ENCODE measurements around the gene VDAC2. TPM values are rescaled to one million over a fixed set of nuclear protein-coding genes. Genes with fewer than 3 reads are reported as not detected.
A peak's percentile ranks its signal among the peaks of the same experiment; 100 is the strongest.

VDAC2 gene
- total RNA-seq, 4 donors from 2014 or later: 118 to 152 (median 138) TPM

DNA sequence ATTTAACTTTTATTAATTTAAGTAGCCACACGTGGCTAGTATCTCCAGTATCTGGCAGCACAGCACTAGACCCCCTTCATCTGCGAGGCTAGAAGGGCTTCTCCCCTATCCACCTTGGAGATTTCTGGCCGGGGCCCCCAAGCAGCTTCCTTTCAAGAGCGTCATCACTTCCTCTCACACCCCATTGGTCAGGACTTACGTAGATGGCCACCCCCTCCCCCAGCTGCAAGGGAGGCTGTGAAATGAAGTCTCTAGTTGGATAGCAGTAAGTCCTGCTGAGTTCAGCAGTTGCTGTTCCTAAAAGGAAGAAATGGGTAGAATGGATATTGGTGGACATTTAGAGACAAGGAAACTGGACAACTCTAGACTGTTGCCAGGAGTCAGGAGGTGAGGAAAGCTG is 59.0 kb downstream of the VDAC2 start:
- Histone ChIP-seq H3K9me3 (no peaks in the 10 kb centered on the region), H3K4me3 (no peak overlapping the region), H3K27me3 (no peaks in the 10 kb centered on the region), H3K27ac (no peak overlapping the region), H3K36me3 (no peaks in the 10 kb centered on the region), H3K4me1 (no peaks in the 10 kb centered on the region)
- TF ChIP-seq, protein P1, sequence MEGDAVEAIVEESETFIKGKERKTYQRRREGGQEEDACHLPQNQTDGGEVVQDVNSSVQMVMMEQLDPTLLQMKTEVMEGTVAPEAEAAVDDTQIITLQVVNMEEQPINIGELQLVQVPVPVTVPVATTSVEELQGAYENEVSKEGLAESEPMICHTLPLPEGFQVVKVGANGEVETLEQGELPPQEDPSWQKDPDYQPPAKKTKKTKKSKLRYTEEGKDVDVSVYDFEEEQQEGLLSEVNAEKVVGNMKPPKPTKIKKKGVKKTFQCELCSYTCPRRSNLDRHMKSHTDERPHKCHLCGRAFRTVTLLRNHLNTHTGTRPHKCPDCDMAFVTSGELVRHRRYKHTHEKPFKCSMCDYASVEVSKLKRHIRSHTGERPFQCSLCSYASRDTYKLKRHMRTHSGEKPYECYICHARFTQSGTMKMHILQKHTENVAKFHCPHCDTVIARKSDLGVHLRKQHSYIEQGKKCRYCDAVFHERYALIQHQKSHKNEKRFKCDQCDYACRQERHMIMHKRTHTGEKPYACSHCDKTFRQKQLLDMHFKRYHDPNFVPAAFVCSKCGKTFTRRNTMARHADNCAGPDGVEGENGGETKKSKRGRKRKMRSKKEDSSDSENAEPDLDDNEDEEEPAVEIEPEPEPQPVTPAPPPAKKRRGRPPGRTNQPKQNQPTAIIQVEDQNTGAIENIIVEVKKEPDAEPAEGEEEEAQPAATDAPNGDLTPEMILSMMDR (IDR thresholded peaks at IDR 0.05): no peak
- no peak for TF ChIP-seq POLR2A (IDR thresholded peaks at IDR 0.05)
- DNase-seq: no peak

DNA sequence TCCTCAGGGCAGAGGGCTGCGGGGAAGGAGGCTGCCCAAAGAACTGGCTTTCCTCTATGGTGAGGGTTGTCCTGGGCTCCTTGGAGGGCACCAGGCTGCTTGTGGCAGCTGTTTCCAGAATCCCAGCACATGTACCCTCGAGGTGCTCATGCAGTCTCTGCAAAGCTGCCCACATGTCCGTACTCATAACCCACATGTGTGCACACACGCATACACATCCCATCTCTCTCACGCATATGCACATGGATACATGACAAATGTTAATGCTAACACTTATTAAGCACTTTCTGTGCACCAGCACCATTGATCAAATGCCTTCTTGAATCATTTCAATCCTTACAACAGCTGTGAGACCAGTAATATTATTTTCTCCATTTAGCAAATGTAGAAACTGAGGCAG is 61.5 kb downstream of the VDAC2 start:
- Histone ChIP-seq H3K36me3 (no peaks in the 10 kb centered on the region), H3K9me3 (no peaks in the 10 kb centered on the region), H3K27ac (no peak overlapping the region), H3K27me3 (no peaks in the 10 kb centered on the region), H3K4me3 (no peak overlapping the region), H3K4me1 (no peaks in the 10 kb centered on the region)
- TF ChIP-seq POLR2A (IDR thresholded peaks at IDR 0.05): no peak
- TF ChIP-seq, protein P1 (IDR thresholded peaks at IDR 0.05): no peak
- DNase-seq: no peak

DNA sequence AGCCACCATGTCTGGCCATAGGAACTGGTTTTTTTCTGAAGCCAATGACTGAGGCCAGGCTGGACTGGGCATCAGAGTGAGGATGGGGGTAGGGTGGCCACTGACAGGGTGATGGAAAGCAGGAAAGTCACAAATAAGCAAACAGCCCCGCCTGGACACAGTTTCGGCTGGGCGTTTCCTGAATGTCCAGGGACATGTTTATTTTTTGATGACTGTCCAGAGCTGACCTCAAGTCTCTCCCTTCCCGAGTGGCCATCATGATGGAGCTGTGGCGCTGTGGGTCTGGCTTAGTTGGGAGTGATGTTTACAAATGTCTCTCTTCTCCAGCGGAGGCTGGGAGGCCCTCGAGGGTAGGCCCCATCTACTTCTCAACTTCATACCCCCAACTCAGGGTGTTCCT is 62.3 kb downstream of the VDAC2 start:
- H3K27ac ChIP-seq: no peak overlapping the region
- H3K9me3 ChIP-seq: no peaks in the 10 kb centered on the region
- peak in 1 of 3 donors; percentile 41 for DNase-seq
- no peaks in the 10 kb centered on the region for H3K27me3 ChIP-seq
- no peaks in the 10 kb centered on the region for H3K4me1 ChIP-seq
- H3K4me3 ChIP-seq: no peak overlapping the region
- TF ChIP-seq, protein P1 (IDR thresholded peaks at IDR 0.05): no peak
- no peak for TF ChIP-seq POLR2A (IDR thresholded peaks at IDR 0.05)
- no peaks in the 10 kb centered on the region for H3K36me3 ChIP-seq

DNA sequence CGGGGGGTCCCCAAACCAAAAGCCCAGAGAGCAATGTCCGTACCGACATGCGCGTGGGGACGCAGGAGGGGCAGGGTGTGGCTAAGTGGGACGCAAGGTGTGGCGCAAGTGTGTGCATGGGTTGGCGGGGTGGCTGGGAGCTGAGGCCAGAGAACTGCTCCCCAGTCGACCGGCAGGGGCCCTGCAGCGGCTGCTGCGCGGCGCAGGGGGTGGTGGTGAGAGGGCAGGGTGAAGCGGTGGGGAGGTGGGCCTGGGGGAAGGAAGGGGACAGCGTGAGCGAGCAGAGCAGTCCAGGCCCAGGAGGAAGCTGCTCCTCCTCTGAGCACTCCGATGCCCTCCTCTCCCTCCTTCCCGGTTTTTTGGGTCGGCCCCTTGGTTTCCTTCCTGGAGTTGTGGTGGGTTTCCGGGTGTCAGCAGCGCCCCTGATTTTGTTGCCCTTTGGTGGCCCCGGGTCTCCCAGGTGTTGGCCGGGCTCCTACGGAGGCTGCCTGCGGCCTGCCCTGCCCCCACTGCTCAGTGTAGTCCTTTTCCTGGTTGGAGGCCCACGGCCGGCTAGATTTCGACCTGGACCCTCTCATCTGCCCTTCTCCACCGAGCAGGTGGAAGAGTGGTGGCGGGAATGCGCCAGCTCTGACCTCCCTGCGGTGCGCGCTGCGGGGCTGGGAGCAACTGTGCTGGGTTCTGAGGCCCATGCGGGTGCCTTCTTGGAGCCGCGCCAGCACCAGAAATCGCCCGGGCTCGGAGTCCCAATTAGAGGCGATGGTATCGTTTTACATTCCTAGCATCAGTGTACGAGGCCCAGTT is 65.7 kb downstream of the VDAC2 start:
- H3K4me3 ChIP-seq: peak overlapping the region in 2 of 4 donors; percentile 6 to 47
- H3K27me3 ChIP-seq: no peaks in the 10 kb centered on the region
- DNase-seq: peak in 2 of 3 donors; percentile 46 to 70
- TF ChIP-seq, protein P1 (IDR thresholded peaks at IDR 0.05): peak in 1 of 6 experiments; percentile 16
- TF ChIP-seq POLR2A (IDR thresholded peaks at IDR 0.05): no peak
- H3K27ac ChIP-seq: peak overlapping the region in 2 of 4 donors; percentile 44 to 48
- H3K9me3 ChIP-seq: no peaks in the 10 kb centered on the region
- no peaks in the 10 kb centered on the region for H3K4me1 ChIP-seq
- H3K36me3 ChIP-seq: no peaks in the 10 kb centered on the region

DNA sequence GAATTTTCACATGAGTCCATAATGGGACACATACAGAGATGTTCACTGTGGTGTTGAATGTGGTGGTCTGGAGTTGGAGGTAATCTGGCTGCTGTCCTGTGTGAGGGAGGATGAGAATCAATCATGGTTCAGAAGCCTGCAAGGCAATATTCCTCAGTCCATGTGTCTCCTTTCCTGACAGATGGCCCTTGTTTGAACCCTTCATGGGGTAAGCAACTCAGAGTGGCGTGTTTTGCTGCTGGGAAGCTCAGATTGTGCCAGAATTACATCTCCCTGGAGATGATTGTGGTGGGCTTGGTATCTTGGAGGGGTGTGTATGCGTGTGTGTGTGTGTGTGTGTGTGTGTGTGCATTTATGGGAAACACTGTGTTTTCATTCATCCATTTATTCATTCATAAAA is 69.6 kb downstream of the VDAC2 start:
- H3K27ac ChIP-seq: no peak overlapping the region
- no peaks in the 10 kb centered on the region for H3K36me3 ChIP-seq
- peaks cover 0 to 17% (median 0%) of the 10 kb centered on the region in 4 donors for H3K4me1 ChIP-seq
- no peaks in the 10 kb centered on the region for H3K27me3 ChIP-seq
- TF ChIP-seq, protein P1 (IDR thresholded peaks at IDR 0.05): no peak
- TF ChIP-seq POLR2A (IDR thresholded peaks at IDR 0.05): no peak
- DNase-seq: no peak
- H3K9me3 ChIP-seq: no peaks in the 10 kb centered on the region
- H3K4me3 ChIP-seq: no peak overlapping the region

Small RNAs within 50 kb of the gene (small RNA-seq; reads per million reads assigned to genes)
- gene HMGA1P5: 0 reads per million in 2 donors
- gene RPL39P25: 0 reads per million in 2 donors

Other genes starting within 250 kb of the VDAC2 start
- 10 to 100 TPM; 18.5 to 23.5 (median 20.4) TPM for gene SAMD8, start 99.1 kb upstream of the VDAC2 start, total RNA-seq
- 100 to 1,000 TPM in 3 of 4 donors, 10 to 100 TPM in 1; 86.6 to 205 (median 147) TPM for gene COMTD1, start 25.2 kb downstream of the VDAC2 start, total RNA-seq
- gene ZNF503, start 191.0 kb downstream of the VDAC2 start, total RNA-seq: 1 to 10 TPM; 5.2 to 9.1 (median 6.4) TPM
- 10 to 100 TPM in 1 of 4 donors, 1 to 10 TPM in 3; 1.4 to 23.1 (median 3.6) TPM for gene LRMDA, start 220.8 kb downstream of the VDAC2 start, total RNA-seq

Measured in Peyer's patch (tissue), 4 donors.